ENCODE measurements around the gene FBLN2. TPM values are rescaled to one million over a fixed set of nuclear protein-coding genes. Genes with fewer than 3 reads are reported as not detected.

The FBLN2 gene
- total and polyA plus RNA-seq, 4 donors = 1.3 to 9.1 (median 4.3) TPM

- Histone ChIP-seq H3K4me3 (ENCODE audit: low read depth in 1 of 3, low read length in 3 of 3) (no peak overlapping the region), H3K36me3 (ENCODE audit: control insufficient read depth in 4 of 4, insufficient read depth in 3 of 4, low read depth in 1 of 4, low read length in 3 of 4) (no peaks in the 10 kb centered on the region), H3K27ac (ENCODE audit: low read depth in 1 of 2, low read length in 2 of 2) (no peak overlapping the region), H3K9me3 (ENCODE audit: control insufficient read depth in 4 of 4, low read length in 3 of 4) (peaks cover under 1 to 6% (median 2%) of the 10 kb centered on the region in 4 donors), H3K27me3 (ENCODE audit: control insufficient read depth in 4 of 4, insufficient read depth in 4 of 4, low read length in 3 of 4) (peaks cover 0 to 16% (median 4%) of the 10 kb centered on the region in 4 donors), H3K9ac (ENCODE audit: low read depth in 1 of 2, low read length in 2 of 2) (no peak overlapping the region), H3K4me1 (ENCODE audit: control insufficient read depth in 4 of 4, insufficient read depth in 4 of 4, low read length in 3 of 4) (no peaks in the 10 kb centered on the region)
- WGBS = 82% methylated on average over 3 of the region's 3 CpGs
- TF ChIP-seq SP1 (IDR thresholded peaks at IDR 0.05) = no peak
- no peak for TF ChIP-seq ATF3 (IDR thresholded peaks at IDR 0.05)
- no peak for TF ChIP-seq EGR1 (IDR thresholded peaks at IDR 0.05; ENCODE audit: low read depth in 2 of 2)
- TF ChIP-seq NR2F2 (IDR thresholded peaks at IDR 0.05) = no peak
- TF ChIP-seq MAX (IDR thresholded peaks at IDR 0.05) = no peak
- no peak for TF ChIP-seq HNF4A (conservative IDR thresholded peaks at IDR 0.05)
- TF ChIP-seq CTCF (IDR thresholded peaks at IDR 0.05; ENCODE audit: low read depth, low read length, missing input control) = no peak
- no peak for TF ChIP-seq YY1 (IDR thresholded peaks at IDR 0.05)
- no peak for TF ChIP-seq FOXA2 (IDR thresholded peaks at IDR 0.05)
- no peak for TF ChIP-seq FOXA1 (IDR thresholded peaks at IDR 0.05)
- no peak for TF ChIP-seq JUND (IDR thresholded peaks at IDR 0.05)
- no peak for DNase-seq (ENCODE audit: low spot score)
Observed at GRCh38 chr3:13536432-13536831, 12.5 kb upstream of the FBLN2 start.

GRCh38 chr3:13536832-13537231, 12.1 kb upstream of the FBLN2 start:
- H3K4me3 ChIP-seq (ENCODE audit: low read depth in 1 of 3, low read length in 3 of 3) = no peak overlapping the region
- H3K4me1 ChIP-seq (ENCODE audit: control insufficient read depth in 4 of 4, insufficient read depth in 4 of 4, low read length in 3 of 4) = no peaks in the 10 kb centered on the region
- WGBS = 29% methylated on average over 8 of the region's 8 CpGs
- no peak overlapping the region for H3K9ac ChIP-seq (ENCODE audit: low read depth in 1 of 2, low read length in 2 of 2)
- H3K36me3 ChIP-seq (ENCODE audit: control insufficient read depth in 4 of 4, insufficient read depth in 3 of 4, low read depth in 1 of 4, low read length in 3 of 4) = no peaks in the 10 kb centered on the region
- peaks cover 2 to 10% (median 4%) of the 10 kb centered on the region in 4 donors for H3K9me3 ChIP-seq (ENCODE audit: control insufficient read depth in 4 of 4, low read length in 3 of 4)
- H3K27ac ChIP-seq (ENCODE audit: low read depth in 1 of 2, low read length in 2 of 2) = no peak overlapping the region
- no peak for DNase-seq (ENCODE audit: low spot score)
- peaks cover 0 to 16% (median 4%) of the 10 kb centered on the region in 4 donors for H3K27me3 ChIP-seq (ENCODE audit: control insufficient read depth in 4 of 4, insufficient read depth in 4 of 4, low read length in 3 of 4)
- TF ChIP-seq HNF4A (conservative IDR thresholded peaks at IDR 0.05) (no peak), FOXA2 (IDR thresholded peaks at IDR 0.05) (no peak)

GRCh38 chr3:13537244-13537908, 11.5 kb upstream of the FBLN2 start:
- DNase-seq (ENCODE audit: low spot score) = no peak
- 89% methylated on average over 6 of the region's 6 CpGs for WGBS
- Histone ChIP-seq H3K4me3 (ENCODE audit: low read depth in 1 of 3, low read length in 3 of 3) (no peak overlapping the region), H3K27me3 (ENCODE audit: control insufficient read depth in 4 of 4, insufficient read depth in 4 of 4, low read length in 3 of 4) (peaks cover 0 to 18% (median 4%) of the 10 kb centered on the region in 4 donors), H3K4me1 (ENCODE audit: control insufficient read depth in 4 of 4, insufficient read depth in 4 of 4, low read length in 3 of 4) (no peaks in the 10 kb centered on the region), H3K9me3 (ENCODE audit: control insufficient read depth in 4 of 4, low read length in 3 of 4) (peaks cover 2 to 15% (median 4%) of the 10 kb centered on the region in 4 donors), H3K36me3 (ENCODE audit: control insufficient read depth in 4 of 4, insufficient read depth in 3 of 4, low read depth in 1 of 4, low read length in 3 of 4) (no peaks in the 10 kb centered on the region), H3K27ac (ENCODE audit: low read depth in 1 of 2, low read length in 2 of 2) (no peak overlapping the region), H3K9ac (ENCODE audit: low read depth in 1 of 2, low read length in 2 of 2) (no peak overlapping the region)
- TF ChIP-seq RAD21 (IDR thresholded peaks at IDR 0.05) (no peak), ZBTB33 (IDR thresholded peaks at IDR 0.05) (no peak), NR2F2 (IDR thresholded peaks at IDR 0.05) (no peak), FOXA1 (IDR thresholded peaks at IDR 0.05) (no peak), TAF1 (conservative IDR thresholded peaks at IDR 0.05) (no peak), MAX (IDR thresholded peaks at IDR 0.05) (no peak), ATF3 (IDR thresholded peaks at IDR 0.05) (no peak), SP1 (IDR thresholded peaks at IDR 0.05) (no peak), FOXA2 (IDR thresholded peaks at IDR 0.05) (no peak), REST (IDR thresholded peaks at IDR 0.05) (no peak), EGR1 (IDR thresholded peaks at IDR 0.05; ENCODE audit: low read depth in 2 of 2) (no peak), HNF4G (IDR thresholded peaks at IDR 0.05) (no peak), GABPA (IDR thresholded peaks at IDR 0.05 in 1 of 2, conservative IDR thresholded peaks at IDR 0.05 in 1 of 2) (no peak)
